Measurements from ENCODE around the gene POU2F3.

Gene POU2F3

GRCh38 chr11:120326228-120326627 lies 86.3 kb downstream of the POU2F3 start:
- no peak for DNase-seq

- no peak for DNase-seq
Observed at GRCh38 chr11:120326845-120327281, 86.9 kb downstream of the POU2F3 start.

- no peak for DNase-seq
Observed at GRCh38 chr11:120327311-120327710, 87.4 kb downstream of the POU2F3 start.

GRCh38 chr11:120329556-120329955 lies 89.6 kb downstream of the POU2F3 start:
- no peak for DNase-seq

- no peak for DNase-seq
Observed at GRCh38 chr11:120330045-120330444, 90.1 kb downstream of the POU2F3 start.

- no peak for DNase-seq
Observed at GRCh38 chr11:120331301-120331996, 91.5 kb downstream of the POU2F3 start.

- no peak for DNase-seq
Observed at GRCh38 chr11:120332822-120333716, 93.1 kb downstream of the POU2F3 start.

- DNase-seq: no peak
Observed at GRCh38 chr11:120333801-120334200, 93.9 kb downstream of the POU2F3 start.

- no peak for DNase-seq
Observed at GRCh38 chr11:120334332-120334731, 94.4 kb downstream of the POU2F3 start.

- DNase-seq: peak; percentile 22
Observed at GRCh38 chr11:120334894-120335462, 95.0 kb downstream of the POU2F3 start.

GRCh38 chr11:120335556-120335907 lies 95.6 kb downstream of the POU2F3 start:
- no peak for DNase-seq

GRCh38 chr11:120335908-120336640 lies 96.1 kb downstream of the POU2F3 start, which contains the start of gene ARHGEF12:
ARHGEF12 (plus strand) TSS chr11:120336413; CDS start chr11:120337244, 831 bp downstream.
- DNase-seq: peak; percentile 75

GRCh38 chr11:120336641-120337354 lies 96.9 kb downstream of the POU2F3 start:
- no peak for DNase-seq

- DNase-seq: peak; percentile 22
Observed at GRCh38 chr11:120337355-120338106, 97.6 kb downstream of the POU2F3 start.

- no peak for DNase-seq
Observed at GRCh38 chr11:120338107-120338933, 98.4 kb downstream of the POU2F3 start.

GRCh38 chr11:120339394-120339890 lies 99.5 kb downstream of the POU2F3 start:
- peak; percentile 19 for DNase-seq

- DNase-seq: no peak
Observed at GRCh38 chr11:120340529-120340928, 100.6 kb downstream of the POU2F3 start.

GRCh38 chr11:120342226-120342625 lies 102.3 kb downstream of the POU2F3 start:
- no peak for DNase-seq

GRCh38 chr11:120342678-120343077 lies 102.7 kb downstream of the POU2F3 start:
- DNase-seq: no peak

- no peak for DNase-seq
Observed at GRCh38 chr11:120343429-120343828, 103.5 kb downstream of the POU2F3 start.
